ENCODE data around the gene PRKD2.

DNA sequence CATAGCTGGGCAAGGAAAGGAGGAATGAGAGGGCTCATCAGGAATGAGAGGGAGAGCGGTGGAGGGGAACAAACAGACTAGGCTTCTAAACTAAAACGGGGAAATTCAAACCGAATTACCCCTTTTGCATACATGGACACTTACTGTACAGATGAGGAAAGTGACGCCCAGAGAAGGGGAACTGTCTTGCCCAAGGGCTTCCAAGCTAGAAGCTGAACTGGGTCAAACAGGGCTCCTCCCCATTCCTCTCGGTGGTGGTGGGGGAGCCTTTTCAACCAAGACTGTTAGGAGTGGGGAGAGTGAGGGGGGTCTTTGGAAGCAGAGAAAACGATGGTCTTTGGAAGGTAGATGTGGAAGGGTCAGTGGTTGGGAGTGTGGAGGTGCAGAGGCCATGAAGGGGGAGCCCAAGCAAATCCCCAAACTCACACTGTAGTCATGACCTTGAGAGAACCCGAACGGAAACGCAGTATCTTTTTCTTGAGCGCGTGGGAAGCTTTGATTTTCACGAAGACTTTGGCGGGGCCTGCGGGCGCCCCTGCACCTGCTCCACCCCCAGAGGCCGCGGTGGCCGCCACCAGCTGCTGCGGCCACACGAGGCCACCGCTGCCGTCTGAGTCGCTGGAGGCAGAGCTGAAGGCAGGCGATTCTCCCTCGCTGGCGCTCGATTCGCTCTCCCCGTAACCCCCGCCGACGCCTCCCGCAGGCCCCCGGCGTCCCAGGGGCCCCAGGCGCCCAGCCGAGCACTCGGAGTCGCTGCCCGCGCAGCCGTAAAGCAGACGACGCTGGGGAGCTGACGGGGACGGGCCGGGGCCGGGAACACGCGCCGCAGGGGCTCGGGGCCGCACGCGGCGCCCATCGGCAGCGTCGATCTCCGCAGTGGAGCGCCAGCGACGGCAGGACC, 68.6 kb downstream of the PRKD2 start:
- TF ChIP-seq, protein P1, sequence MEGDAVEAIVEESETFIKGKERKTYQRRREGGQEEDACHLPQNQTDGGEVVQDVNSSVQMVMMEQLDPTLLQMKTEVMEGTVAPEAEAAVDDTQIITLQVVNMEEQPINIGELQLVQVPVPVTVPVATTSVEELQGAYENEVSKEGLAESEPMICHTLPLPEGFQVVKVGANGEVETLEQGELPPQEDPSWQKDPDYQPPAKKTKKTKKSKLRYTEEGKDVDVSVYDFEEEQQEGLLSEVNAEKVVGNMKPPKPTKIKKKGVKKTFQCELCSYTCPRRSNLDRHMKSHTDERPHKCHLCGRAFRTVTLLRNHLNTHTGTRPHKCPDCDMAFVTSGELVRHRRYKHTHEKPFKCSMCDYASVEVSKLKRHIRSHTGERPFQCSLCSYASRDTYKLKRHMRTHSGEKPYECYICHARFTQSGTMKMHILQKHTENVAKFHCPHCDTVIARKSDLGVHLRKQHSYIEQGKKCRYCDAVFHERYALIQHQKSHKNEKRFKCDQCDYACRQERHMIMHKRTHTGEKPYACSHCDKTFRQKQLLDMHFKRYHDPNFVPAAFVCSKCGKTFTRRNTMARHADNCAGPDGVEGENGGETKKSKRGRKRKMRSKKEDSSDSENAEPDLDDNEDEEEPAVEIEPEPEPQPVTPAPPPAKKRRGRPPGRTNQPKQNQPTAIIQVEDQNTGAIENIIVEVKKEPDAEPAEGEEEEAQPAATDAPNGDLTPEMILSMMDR (IDR thresholded peaks at IDR 0.05 in 2 of 3, conservative IDR thresholded peaks at IDR 0.05 in 1 of 3; ENCODE audit: control insufficient read depth in 2 of 3, extremely low read depth in 1 of 3, insufficient read depth in 1 of 3, low read depth in 3 of 3, low read length in 3 of 3) = no peak
- TF ChIP-seq ZNF274 (IDR thresholded peaks at IDR 0.05; ENCODE audit: insufficient read depth, insufficient read length) (no peak), NR2C2 (IDR thresholded peaks at IDR 0.05; ENCODE audit: borderline replicate concordance, control insufficient read depth, insufficient read length, low read depth) (no peak), POLR2A (IDR thresholded peaks at IDR 0.05; ENCODE audit: low read depth, low read length) (no peak), CHD4 (IDR thresholded peaks at IDR 0.05) (no peak), KDM1A (IDR thresholded peaks at IDR 0.05; ENCODE audit: borderline replicate concordance) (no peak), NFYB (IDR thresholded peaks at IDR 0.05; ENCODE audit: insufficient read depth, low read depth, low read length) (no peak), EZH2 (IDR thresholded peaks at IDR 0.05; ENCODE audit: borderline replicate concordance, control insufficient read depth, low read depth, low read length) (no peak), HCFC1 (IDR thresholded peaks at IDR 0.05; ENCODE audit: low read length) (no peak)
- TF ChIP-seq, protein P2, sequence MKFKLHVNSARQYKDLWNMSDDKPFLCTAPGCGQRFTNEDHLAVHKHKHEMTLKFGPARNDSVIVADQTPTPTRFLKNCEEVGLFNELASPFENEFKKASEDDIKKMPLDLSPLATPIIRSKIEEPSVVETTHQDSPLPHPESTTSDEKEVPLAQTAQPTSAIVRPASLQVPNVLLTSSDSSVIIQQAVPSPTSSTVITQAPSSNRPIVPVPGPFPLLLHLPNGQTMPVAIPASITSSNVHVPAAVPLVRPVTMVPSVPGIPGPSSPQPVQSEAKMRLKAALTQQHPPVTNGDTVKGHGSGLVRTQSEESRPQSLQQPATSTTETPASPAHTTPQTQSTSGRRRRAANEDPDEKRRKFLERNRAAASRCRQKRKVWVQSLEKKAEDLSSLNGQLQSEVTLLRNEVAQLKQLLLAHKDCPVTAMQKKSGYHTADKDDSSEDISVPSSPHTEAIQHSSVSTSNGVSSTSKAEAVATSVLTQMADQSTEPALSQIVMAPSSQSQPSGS (IDR thresholded peaks at IDR 0.05; ENCODE audit: low read length) = no peak
- TF ChIP-seq, protein P3, sequence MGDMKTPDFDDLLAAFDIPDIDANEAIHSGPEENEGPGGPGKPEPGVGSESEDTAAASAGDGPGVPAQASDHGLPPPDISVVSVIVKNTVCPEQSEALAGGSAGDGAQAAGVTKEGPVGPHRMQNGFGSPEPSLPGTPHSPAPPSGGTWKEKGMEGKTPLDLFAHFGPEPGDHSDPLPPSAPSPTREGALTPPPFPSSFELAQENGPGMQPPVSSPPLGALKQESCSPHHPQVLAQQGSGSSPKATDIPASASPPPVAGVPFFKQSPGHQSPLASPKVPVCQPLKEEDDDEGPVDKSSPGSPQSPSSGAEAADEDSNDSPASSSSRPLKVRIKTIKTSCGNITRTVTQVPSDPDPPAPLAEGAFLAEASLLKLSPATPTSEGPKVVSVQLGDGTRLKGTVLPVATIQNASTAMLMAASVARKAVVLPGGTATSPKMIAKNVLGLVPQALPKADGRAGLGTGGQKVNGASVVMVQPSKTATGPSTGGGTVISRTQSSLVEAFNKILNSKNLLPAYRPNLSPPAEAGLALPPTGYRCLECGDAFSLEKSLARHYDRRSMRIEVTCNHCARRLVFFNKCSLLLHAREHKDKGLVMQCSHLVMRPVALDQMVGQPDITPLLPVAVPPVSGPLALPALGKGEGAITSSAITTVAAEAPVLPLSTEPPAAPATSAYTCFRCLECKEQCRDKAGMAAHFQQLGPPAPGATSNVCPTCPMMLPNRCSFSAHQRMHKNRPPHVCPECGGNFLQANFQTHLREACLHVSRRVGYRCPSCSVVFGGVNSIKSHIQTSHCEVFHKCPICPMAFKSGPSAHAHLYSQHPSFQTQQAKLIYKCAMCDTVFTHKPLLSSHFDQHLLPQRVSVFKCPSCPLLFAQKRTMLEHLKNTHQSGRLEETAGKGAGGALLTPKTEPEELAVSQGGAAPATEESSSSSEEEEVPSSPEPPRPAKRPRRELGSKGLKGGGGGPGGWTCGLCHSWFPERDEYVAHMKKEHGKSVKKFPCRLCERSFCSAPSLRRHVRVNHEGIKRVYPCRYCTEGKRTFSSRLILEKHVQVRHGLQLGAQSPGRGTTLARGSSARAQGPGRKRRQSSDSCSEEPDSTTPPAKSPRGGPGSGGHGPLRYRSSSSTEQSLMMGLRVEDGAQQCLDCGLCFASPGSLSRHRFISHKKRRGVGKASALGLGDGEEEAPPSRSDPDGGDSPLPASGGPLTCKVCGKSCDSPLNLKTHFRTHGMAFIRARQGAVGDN (IDR thresholded peaks at IDR 0.05) = peak; percentile 68; the same call in 1 of the 2 replicates
- TF ChIP-seq, protein P4, sequence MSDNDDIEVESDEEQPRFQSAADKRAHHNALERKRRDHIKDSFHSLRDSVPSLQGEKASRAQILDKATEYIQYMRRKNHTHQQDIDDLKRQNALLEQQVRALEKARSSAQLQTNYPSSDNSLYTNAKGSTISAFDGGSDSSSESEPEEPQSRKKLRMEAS (IDR thresholded peaks at IDR 0.05; ENCODE audit: low read depth, low read length) = no peak; the same call in 1 of the 2 replicates

Data from GM12878 (cell line).